Stimulated activated CD4-positive, alpha-beta T cell treated with anti-CD3 and anti-CD28 coated beads, TNF-alpha, amount 100 ng/mL, for 4 hours (primary cell): Measurements from ENCODE around the gene PBX3.

Experiments
- DNase-seq, 3 experiments: peaks; one replicate each; pipeline ENCODE4 v3.0.0-alpha.2; 2020; ENCODE audit warnings: low read depth in 3 of 3

PBX3 gene

DNA sequence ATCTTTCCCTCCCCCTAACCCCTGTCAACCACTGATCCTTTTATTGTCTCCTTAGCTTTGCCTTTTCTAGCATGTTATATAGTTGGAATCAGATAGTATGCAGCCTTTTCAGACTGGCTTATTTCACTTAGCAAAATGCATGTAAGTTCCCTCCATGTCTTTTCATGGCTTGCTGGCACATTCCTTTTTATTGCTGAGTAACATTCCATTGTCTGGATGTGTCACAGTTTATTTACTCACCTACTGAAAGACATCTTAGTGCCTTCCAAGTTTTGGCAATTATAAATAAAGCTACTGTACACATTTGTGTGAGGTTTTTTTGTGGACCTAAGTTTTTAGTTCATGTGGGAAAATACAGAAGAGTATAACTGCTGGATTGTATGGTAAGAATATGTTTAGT is 230.1 kb downstream of the PBX3 start:
- no peak for DNase-seq

DNA sequence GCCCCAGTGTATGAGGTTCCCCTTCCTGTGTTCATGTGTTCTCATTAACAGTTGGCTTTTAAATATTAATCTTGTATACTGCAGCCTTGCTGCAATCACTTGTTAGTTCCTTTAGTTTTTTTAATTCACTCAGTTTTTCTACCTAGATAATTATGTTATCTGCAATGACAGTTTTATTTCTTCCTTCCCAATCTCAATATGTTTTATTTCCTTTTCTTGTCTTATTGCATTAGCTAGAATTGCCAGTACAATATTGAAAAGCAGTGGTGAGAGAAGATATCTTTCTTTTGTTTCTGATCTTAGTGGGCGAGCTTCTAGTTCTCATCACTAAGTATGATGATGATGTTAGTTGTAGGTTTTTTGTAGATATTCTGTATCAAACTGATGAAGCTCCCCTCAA is 232.2 kb downstream of the PBX3 start:
- DNase-seq, result no peak

DNA sequence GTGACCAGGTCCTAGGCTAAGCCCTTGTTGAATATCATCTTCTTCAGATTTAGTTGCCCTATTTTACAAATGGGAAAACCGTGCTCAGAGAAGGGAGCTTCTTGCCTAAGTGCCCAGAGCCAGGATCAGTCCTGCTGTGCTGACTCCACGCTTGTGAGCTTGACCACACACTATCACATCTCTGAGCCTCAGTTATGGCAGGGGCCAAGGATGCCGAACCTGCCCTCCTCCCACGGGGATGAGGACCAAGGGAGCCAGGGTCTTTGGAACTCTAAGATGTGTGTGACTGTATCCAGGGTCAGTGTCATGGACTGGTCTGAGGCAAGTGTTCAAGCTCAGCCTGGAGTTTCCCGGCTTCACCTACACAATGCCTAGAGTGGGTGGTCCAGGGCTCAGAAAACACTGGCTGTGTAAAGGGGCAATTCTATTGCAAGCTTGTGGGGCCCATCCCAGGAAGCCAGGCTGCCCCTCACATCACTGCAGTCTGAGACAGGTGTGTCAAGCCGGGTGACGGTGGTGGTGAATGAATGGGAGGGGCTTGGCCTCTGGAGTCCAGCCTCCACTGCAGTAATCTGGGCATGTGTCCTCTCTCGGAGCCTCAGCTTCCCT is 235.7 kb downstream of the PBX3 start:
- no peak for DNase-seq

DNA sequence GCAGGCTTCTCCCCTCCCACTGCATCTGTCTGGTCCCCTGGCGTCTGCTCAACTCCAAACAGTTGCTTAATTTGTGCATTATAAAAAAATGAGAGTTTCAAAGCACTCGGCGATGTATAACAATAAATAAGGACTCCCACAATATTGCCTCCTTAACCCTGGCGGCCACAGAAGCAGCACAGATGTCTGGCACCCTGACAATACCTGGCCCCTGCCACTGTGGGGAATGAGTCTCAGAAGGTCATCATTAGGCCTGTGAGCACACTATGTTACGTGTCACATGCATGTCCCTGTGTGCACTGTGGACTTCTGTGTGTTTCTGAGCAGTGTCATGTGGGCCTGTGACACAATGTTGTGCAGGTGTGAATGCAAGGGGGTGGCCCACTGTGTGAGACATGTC is 236.5 kb downstream of the PBX3 start:
- no peak for DNase-seq

DNA sequence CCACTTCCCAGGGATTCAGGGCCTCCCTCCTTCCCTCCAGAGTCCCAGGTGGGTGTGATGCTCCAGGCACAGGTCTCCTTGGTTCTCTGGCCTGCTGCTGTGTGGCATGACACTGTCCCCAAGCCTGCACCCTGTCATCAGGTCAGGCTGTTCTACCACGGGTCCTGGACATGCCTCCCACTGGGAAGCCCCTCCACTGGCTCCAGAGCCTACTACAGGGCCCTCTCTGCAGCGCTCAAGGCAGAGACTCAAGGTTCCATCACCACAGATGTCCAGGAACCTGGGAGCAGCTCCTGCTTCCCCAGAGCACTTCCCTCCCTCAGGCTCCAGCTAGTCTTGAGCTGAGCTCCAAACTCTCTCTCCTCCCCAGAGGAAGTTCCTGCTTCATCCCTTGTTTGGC is 237.3 kb downstream of the PBX3 start:
- DNase-seq, result no peak

DNA sequence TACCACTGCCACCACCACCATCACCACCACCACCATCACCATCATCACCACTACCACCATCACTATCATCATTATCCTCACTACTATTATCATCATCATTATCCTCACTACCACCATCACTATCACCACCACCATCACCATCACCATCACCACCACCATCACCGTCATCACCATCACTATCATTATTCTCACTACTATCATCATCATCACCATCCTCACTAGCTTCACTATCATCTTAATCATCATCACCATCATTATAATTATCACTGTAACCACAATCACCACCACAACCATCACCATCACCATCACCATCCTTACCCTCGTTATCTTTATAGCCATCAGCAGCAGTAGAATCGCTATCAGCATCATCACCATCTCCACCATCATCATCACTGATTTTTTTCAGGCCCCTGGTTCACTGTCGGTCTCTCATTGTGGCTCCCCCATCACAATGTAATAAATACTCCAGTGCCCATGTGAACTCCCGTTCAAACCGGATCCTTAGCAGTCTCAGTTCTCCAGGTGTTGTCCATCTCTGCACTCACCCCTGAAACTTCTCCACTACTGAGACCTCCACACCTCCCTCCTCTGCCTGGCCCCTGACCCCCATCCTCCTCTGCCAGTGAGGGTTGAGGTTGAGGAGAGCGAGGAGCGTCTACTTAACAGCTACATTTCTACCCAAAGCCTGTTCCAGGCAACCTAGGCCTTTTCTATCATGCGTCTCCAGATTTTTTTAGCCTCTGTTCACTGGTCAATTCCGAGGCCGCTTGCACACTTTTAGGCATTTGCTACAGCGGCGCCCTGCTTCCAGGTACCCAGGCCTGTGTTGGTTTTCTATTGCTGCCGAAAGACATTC is 238.2 kb downstream of the PBX3 start:
- no peak for DNase-seq

DNA sequence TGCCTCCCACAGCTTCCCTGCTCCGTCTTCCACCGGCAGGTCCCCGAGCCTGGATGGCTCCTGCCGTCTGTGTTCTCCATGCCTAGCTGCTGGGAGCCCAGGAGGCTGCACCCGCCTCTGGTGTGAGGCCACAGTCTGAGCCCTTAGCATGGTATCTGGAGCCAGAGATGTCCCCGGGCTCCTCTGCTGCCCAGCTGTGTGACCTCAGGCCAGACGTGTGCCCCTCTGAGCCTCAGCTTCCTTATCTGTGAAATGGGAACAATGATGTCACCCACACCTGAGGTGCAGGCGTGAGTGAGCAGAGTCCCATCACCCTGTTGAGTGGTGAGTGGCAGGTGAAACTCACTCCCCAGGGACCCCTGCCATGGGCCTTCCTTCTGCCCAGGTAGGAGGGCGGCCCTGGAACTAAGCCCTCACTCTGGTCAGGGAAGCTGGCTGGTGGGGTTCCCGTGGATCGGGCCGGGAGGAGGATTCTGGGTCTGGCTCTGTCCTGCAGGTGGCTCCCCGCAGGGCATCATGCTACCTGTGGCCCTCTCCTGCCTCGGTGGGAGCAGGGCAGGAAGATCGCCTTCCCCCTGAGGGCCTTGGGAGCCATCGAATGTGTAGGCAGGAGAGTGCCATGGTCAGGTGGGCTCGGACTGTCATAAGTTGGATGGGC is 239.0 kb downstream of the PBX3 start:
- DNase-seq, result no peak

DNA sequence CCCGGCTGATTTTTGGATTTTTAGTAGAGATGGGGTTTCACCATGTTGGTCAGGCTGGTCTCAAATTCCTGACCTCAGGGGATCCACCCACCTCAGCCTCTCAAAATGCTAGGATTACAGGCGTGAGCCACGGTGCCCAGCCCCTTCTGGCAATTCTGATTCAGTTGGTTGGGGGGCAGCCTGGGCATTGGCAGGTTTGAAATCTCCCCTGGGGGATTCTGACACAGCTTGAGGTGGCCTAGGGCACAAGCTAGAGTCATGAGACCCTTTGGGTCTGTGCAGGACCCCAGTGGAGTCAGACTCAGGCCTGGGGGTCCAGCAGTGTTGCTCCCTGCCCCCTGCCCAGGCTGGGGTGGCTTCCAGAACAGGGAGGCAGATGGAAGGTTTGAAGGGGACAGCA is 239.8 kb downstream of the PBX3 start:
- no peak for DNase-seq

DNA sequence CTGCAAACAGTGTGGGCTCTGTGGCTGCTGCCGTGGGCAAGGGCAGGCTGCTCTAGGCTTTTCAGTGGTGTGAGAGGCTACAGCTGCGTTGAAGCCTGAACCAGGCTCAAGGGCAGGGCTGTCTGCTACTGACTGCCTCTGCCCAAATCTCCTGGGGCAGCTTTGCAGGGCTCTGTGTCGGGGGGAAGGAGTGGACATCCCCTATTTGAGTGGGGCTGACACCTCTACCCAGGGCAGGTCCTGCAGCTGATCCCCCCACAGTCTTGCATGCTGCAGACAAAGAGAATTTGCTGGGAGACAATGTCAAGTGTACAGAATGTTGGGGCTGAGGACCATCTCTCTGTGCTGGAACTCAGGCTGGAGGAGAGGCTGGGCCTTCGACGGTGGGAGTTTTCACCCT is 240.2 kb downstream of the PBX3 start:
- no peak for DNase-seq

DNA sequence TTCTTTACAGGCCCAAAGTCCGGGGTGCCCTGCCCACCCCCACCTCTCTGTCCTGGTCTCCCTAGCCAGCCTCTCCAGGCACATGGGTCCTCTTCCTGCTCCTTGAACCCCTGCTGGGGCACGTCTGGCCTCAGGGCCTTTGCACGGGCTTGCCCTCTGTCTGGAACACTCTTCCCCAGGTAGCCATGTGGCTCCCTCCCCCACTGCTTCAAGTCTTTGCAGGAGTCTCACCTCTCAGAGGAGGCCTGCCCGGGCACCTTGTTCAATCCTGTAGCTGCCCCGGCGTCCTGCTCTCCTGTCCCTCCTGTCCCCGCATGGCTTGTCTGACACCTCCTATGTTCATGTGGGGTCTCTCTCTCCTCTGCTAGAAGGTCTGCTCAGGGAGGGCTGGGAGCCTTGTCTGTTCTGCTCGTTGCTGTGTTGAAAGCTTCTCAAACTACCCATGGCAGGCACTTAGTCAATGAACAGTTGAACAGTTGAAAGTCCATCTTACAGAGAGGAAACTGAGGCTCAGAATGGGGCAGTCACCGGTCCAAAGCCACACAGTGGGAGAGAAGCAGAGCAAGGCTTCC is 241.4 kb downstream of the PBX3 start:
- no peak for DNase-seq

DNA sequence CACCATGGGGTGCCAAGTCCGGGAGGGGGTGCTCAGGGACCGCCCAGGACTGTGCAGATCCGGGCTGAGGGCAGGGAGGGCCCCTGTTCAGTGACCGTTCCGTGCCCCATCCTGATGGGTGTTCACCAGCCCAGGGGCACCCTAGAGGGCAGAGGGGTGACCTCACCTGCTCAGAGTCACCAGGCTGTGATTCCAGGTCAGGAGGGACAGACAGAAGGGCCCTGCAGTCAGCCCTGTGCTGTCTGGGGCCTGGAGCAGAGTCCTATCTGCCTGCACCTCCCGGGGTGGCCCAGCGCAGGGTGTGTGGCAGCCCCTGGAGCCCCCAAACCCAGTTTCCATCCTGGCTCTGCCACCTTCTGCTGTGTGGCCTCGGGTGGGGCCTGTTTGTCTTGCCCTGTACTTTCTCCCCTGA is 241.9 kb downstream of the PBX3 start:
- DNase-seq, result no peak

DNA sequence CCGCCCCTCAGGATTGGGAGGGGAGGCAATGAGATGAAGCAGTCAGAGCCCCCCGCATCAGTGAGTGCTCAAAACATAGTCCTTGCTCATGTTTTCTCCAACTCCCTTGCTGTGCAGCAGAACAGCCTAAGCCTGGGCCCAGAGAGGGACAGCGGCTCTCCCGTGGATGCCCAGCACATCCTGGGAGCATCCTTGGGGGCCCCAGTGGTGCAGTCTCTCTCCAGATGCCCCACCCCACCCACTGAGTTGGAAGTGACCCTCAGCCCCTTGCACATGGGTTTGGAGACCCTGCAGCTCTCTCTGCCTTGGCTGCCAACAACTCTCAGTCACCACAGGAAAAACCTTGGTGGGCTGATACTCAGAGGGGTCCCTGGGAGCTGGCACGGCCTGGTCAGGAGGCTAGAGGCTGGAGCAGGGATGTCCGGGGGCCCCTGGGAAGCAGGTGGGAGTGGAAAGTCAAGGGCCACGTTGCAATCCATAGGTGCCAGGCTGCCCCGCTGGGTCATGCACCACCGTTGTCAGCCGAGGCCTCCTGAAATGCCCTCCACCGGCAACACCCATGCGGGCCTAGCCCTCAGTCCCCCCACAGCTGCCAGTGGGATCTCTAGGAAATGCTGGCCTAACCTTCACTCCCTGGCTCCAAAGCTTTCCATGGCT is 242.5 kb downstream of the PBX3 start:
- no peak for DNase-seq

DNA sequence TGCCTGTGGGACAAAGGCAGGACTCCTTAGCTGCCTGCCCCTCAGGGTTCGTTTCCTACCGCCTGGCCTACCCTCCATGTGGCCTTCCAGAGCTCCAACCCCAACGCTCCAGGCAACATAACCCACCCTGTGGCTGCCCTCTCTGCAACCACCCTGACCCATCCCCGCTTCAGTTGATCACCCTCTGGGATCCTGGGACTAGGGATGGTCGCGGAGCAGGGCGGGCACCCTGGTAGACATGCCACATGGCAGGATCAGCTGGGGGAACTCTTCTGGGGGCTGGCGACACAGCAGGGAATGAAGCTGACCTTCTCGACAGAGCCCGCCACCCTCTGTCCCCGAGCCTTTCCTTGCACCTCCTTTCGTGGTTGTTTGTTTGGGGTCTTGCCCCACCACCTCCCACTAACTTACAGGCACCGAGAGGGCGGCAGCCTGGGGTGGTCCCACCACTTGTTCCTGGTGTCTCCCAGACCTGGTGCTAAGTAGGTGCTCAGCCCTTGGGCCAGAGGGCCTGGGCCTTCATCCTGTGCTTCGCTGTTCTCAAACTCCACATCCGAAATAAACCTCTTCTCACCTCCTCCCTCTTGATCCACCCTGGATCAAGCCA is 243.1 kb downstream of the PBX3 start:
- DNase-seq, result no peak

DNA sequence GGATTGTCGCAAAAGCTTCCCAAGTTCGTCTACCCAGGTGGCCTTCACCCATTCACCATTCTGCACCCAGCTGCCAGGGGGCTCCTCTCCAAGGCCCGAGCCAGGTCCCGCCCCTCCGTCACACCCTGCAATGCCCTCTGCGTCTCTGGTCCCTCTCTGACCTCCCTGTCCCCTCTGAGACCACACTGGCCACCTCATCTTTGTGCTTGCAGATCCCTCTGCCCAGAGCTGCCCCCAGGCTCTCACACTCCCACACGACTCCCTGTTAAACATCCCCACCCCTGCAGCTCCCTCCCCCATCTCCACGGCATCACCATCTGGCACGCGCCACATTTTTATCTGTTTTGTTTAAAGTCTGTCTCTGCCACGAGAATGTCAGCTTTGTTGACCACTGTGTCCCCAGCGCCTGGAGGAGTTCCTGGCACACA is 243.6 kb downstream of the PBX3 start:
- no peak for DNase-seq

DNA sequence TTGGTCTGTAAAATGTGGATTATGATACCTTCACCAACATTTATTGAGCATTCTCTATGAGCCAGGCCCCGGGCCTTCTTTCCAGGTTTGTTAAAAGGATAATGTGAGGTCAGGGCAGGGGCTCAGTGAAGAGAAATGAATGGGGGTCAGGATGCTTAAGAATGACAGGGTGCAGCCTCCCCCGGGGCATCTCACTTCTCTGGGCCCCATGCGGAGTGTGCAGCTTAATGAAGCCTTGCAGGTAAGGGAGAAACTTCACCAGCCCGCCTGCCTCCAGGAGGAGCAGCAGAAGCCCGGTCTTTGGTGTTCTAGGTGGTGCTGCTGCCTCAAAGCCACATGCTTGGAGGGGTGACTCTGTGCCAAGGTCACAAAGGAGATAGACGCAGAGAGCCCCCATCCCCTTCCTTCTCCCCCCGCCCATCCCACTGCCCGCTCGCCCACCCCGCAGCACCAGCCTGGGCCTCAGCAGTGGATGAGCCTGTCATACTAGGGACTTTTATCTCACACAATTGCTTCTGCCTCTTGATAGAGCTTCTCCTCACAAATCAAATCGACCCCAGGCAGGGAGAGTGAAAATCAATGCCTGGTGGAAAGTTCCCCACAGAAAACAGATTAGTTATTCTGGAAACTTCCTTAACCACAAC is 244.8 kb downstream of the PBX3 start:
- DNase-seq, result no peak

DNA sequence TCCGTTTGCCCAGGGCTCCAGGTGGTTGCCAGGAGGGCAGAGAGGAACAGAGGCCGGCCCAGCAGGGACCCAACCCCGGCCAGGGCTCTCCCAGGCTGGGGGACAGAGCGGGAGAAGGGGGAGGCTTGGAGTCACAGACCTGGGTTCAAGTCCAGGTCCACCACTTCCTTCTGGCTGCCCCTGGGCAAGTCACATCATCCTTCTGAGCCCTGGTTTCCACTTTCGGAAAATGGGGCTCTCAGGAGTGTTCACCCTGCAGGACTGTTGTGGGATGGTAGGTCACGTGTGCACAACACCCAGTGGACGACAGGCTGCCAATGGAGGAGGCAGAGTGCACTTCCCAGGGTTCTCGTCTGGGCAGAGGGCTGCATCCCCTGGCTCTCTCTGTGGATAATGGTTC is 245.4 kb downstream of the PBX3 start:
- no peak for DNase-seq

DNA sequence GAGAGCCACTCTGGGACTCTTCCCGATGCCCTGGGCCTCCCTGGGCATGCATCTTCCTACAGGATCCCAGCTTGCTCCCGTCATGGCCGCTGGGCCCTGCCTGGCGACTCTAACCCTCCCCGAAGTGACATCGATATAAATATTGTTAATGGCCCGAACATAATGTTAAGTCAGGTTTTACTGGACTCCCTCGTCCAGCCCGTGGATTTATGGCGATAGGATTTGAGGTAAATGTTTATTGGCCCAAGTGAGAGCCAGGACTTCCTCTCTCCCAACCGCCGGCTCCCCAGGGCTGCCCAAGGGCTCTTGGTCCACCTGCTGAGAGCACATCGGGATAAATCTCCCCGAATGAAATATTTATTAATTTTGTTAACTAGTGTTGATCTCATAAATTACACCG is 246.3 kb downstream of the PBX3 start:
- no peak for DNase-seq

DNA sequence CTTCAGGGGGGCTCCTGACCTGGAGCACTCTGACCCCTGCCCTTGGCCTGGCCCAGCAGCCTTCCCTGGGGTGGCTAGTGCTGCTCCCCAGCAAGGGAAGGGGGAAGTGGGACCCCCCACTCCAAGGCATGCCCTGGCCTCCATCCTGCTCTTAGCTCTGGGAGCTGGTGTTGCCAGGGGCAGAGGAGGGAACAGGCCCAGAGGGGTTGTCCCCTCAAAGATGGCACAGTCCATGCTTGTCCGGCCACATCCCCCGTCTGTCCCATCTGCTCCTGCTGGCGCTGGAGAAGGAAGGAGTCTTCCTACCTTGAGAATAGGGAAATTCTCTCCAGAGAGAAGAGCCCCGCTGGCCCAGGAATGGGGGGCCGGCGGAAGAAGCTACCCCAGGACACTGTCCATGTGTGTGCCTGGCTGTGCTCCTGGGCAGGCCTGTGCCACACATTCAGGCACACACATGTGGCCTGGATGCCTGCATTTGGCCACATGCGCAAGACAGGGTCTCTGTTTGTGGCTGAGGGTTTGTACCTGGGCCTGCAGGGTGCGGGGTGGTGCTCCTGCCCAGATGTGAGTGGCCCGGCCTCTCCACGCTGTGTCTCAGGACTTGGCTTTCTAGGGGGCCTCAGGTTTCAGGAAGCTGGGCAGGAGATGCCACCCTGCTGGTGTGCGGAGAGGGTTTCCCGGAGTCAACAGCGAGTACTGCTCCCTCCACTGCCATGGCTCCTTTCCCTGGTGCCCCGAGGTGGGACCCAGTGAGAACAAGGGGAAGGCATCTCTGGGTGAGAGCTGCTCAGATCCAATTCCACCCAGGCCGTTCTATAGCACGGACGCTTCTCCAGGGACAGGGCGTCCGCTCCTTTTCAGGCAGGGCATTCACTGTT is 247.1 kb downstream of the PBX3 start:
- DNase-seq, result no peak

DNA sequence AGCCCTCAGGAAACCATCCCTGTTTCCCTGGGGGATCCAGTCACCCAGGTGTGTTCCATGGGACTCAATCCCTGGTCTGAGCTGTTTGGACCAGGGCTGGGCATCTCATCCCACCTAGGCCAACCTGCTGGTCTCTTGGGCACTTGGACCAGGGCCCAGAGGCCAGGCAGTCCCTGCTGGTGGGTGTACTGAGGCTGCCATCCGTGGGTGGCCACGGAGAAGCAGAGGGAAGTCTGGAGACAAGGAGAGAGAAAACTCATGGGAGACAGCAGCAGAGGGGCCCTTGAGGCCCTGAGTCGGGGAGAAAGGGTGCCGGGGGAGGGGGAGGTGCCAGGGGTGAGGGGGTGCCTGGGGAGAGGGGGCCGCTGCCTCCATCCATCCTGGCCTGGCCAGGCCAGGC is 247.8 kb downstream of the PBX3 start:
- DNase-seq, result no peak

DNA sequence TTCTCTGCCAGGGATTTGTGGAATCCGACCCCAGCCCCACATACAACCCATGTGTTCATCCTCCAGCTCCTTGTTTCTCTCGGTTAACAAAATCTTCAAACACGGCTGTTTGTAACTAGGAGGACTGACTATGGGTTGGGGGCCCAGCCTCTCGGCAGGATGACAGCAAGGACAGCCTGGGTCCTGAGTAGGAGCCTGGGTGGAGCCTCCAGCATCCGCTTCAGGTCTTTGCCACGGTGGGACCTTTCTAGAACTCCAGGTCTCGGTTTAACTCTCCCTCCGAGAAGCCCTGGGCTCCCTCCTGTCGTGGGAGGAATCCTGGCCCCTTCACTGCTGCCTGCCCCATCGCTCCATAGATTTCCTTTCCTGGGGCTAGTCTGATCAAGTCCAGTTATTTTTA is 248.5 kb downstream of the PBX3 start:
- no peak for DNase-seq
